ENCODE data around the gene FARSA. TPM values are rescaled to one million over a fixed set of nuclear protein-coding genes. Genes with fewer than 3 reads are reported as not detected.

Gene FARSA
- total and polyA plus RNA-seq, 2 of the 13 experiments (the other 11 are each of a cell fraction or from before 2014, with no cell fraction given): 25.9 to 72.0 TPM

GRCh38 chr19:12890787-12891552 lies 42.5 kb downstream of the FARSA start, which contains the start of gene GCDH (continued):
- TF ChIP-seq NR0B2 (CRISPR knock-in tag; IDR thresholded peaks at IDR 0.05): peak; percentile 93; the same call in 1 of the 2 replicates
- no peak for TF ChIP-seq NCOR1 (IDR thresholded peaks at IDR 0.05; ENCODE audit: borderline replicate concordance, low read length)
- 0 out of 2 replicates have a peak, but pooled peaks have one; percentile 28 for TF ChIP-seq ZSCAN31 (CRISPR knock-in tag; IDR thresholded peaks at IDR 0.05; ENCODE audit: low read depth)
- TF ChIP-seq RERE (CRISPR knock-in tag; IDR thresholded peaks at IDR 0.05; ENCODE audit: low read depth): no peak
- peak; percentile 83; the same call in 1 of the 2 replicates for TF ChIP-seq ZNF670 (CRISPR knock-in tag; IDR thresholded peaks at IDR 0.05; ENCODE audit: borderline replicate concordance)
- peak; percentile 84 for TF ChIP-seq KDM5A (IDR thresholded peaks at IDR 0.05; ENCODE audit: borderline replicate concordance, low read length)
- TF ChIP-seq ZNF703 (CRISPR knock-in tag; IDR thresholded peaks at IDR 0.05; ENCODE audit: borderline replicate concordance): 0 out of 2 replicates have a peak, but pooled peaks have one; percentile 59
- peak; percentile 10; the same call in 1 of the 2 replicates for TF ChIP-seq CTCF (CRISPR knock-in tag; IDR thresholded peaks at IDR 0.05)
- TF ChIP-seq ZNF691 (CRISPR knock-in tag; IDR thresholded peaks at IDR 0.05; ENCODE audit: borderline replicate concordance, low read depth): no peak; the same call in 1 of the 2 replicates
- peak; percentile 72; the same call in 1 of the 2 replicates for TF ChIP-seq AKAP8 (CRISPR knock-in tag; IDR thresholded peaks at IDR 0.05)
- TF ChIP-seq JUND (CRISPR knock-in tag; IDR thresholded peaks at IDR 0.05): no peak
- TF ChIP-seq MBD4 (IDR thresholded peaks at IDR 0.05; ENCODE audit: borderline replicate concordance, low read length): no peak
- peak; percentile 54; the same call in 1 of the 2 replicates for TF ChIP-seq ZNF784 (CRISPR knock-in tag; IDR thresholded peaks at IDR 0.05; ENCODE audit: borderline replicate concordance)
- TF ChIP-seq ZFP90 (CRISPR knock-in tag; IDR thresholded peaks at IDR 0.05; ENCODE audit: borderline replicate concordance): no peak
- TF ChIP-seq RFXAP (CRISPR knock-in tag; IDR thresholded peaks at IDR 0.05; ENCODE audit: borderline replicate concordance): peak; percentile 45; the same call in 1 of the 2 replicates

Measured in HepG2 (cell line).